ENCODE data around the gene PTGFR. TPM values are rescaled to one million over a fixed set of nuclear protein-coding genes. Genes with fewer than 3 reads are reported as not detected.
A peak's percentile ranks its signal among the peaks of the same experiment; 100 is the strongest.

The PTGFR gene
- total RNA-seq, 1 donor from 2014 or later, result 3.0 TPM

- no peak for TF ChIP-seq CTCF (IDR thresholded peaks at IDR 0.05)
- no peaks in the 10 kb centered on the region for H3K9me3 ChIP-seq
- no peaks in the 10 kb centered on the region for H3K27me3 ChIP-seq
- no peak overlapping the region for H3K27ac ChIP-seq
- intact Hi-C loops (cut with DNase I), result no loop called here
- H3K4me1 ChIP-seq, result no peaks in the 10 kb centered on the region
- no peak overlapping the region for H3K4me3 ChIP-seq
- ATAC-seq (no peak), DNase-seq (no peak)
- H3K36me3 ChIP-seq, result no peaks in the 10 kb centered on the region
Observed at GRCh38 chr1:78500529-78500928, 9.8 kb downstream of the PTGFR start.

GRCh38 chr1:78501203-78501602, 10.4 kb downstream of the PTGFR start:
- TF ChIP-seq CTCF (IDR thresholded peaks at IDR 0.05), result no peak
- no peaks in the 10 kb centered on the region for H3K4me1 ChIP-seq
- ATAC-seq (no peak), DNase-seq (no peak)
- H3K27me3 ChIP-seq, result no peaks in the 10 kb centered on the region
- no peaks in the 10 kb centered on the region for H3K36me3 ChIP-seq
- intact Hi-C loops (cut with DNase I), result no loop called here
- no peak overlapping the region for H3K27ac ChIP-seq
- no peaks in the 10 kb centered on the region for H3K9me3 ChIP-seq
- H3K4me3 ChIP-seq, result no peak overlapping the region

- intact Hi-C loops (cut with DNase I), result no loop called here
- ATAC-seq (peak; percentile 13), DNase-seq (no peak)
- no peaks in the 10 kb centered on the region for H3K36me3 ChIP-seq
- no peaks in the 10 kb centered on the region for H3K27me3 ChIP-seq
- H3K4me3 ChIP-seq, result no peak overlapping the region
- H3K27ac ChIP-seq, result no peak overlapping the region
- no peak for TF ChIP-seq CTCF (IDR thresholded peaks at IDR 0.05)
- H3K9me3 ChIP-seq, result peaks cover 5% of the 10 kb centered on the region
- no peaks in the 10 kb centered on the region for H3K4me1 ChIP-seq
Observed at GRCh38 chr1:78511334-78511733, 20.6 kb downstream of the PTGFR start.

- no peaks in the 10 kb centered on the region for H3K27me3 ChIP-seq
Observed at GRCh38 chr1:78516716-78517115, 25.9 kb downstream of the PTGFR start.

GRCh38 chr1:78519446-78519845, 28.7 kb downstream of the PTGFR start:
- no peaks in the 10 kb centered on the region for H3K9me3 ChIP-seq
- H3K4me3 ChIP-seq, result no peak overlapping the region
- intact Hi-C loops (cut with DNase I), result no loop called here
- no peak for DNase-seq
- H3K27me3 ChIP-seq, result no peaks in the 10 kb centered on the region
- no peak for TF ChIP-seq CTCF (IDR thresholded peaks at IDR 0.05)
- no peaks in the 10 kb centered on the region for H3K36me3 ChIP-seq
- no peak overlapping the region for H3K27ac ChIP-seq
- no peaks in the 10 kb centered on the region for H3K4me1 ChIP-seq
- ATAC-seq, result no peak

More at GRCh38 chr1:78516716-78517115, 25.9 kb downstream of the PTGFR start:
- H3K4me3 ChIP-seq, result no peak overlapping the region
- no peak for ATAC-seq
- no peak for TF ChIP-seq CTCF (IDR thresholded peaks at IDR 0.05)
- no peak overlapping the region for H3K27ac ChIP-seq
- intact Hi-C loops (cut with DNase I), result no loop called here
- DNase-seq, result no peak
- H3K4me1 ChIP-seq, result no peaks in the 10 kb centered on the region
- no peaks in the 10 kb centered on the region for H3K36me3 ChIP-seq
- no peaks in the 10 kb centered on the region for H3K9me3 ChIP-seq

GRCh38 chr1:78520216-78520615, 29.4 kb downstream of the PTGFR start:
- Histone ChIP-seq H3K27me3 (no peaks in the 10 kb centered on the region), H3K9me3 (no peaks in the 10 kb centered on the region), H3K4me1 (no peaks in the 10 kb centered on the region), H3K4me3 (no peak overlapping the region), H3K27ac (no peak overlapping the region), H3K36me3 (no peaks in the 10 kb centered on the region)
- ATAC-seq (no peak), DNase-seq (no peak)
- intact Hi-C loops (cut with DNase I), result no loop called here
- TF ChIP-seq CTCF (IDR thresholded peaks at IDR 0.05), result no peak
